Astrocyte of the spinal cord (primary cell): ENCODE measurements around the gene WDR45.
A peak's percentile ranks its signal among the peaks of the same experiment; 100 is the strongest.

ENCODE experiments used
- DNase-seq: peaks from one replicate; pipeline ENCODE4 v3.0.0; 2011; ENCODE audit warnings: low read depth, low spot score
- H3K4me3 ChIP-seq: 2 replicates; pipeline ENCODE4 v1.5.1; 2011; ENCODE audit warnings: low read depth, mild to moderate bottlenecking, low read length, moderate library complexity
- CTCF ChIP-seq: IDR thresholded peaks from 2 replicates; pipeline ENCODE4 v1.5.1; 2012; ENCODE audit warnings: low read depth, mild to moderate bottlenecking, low read length, inconsistent platforms
- in situ Hi-C: cut with HindIII; loops from 2 replicates; pipeline ENCODE4 v1.10.0; 2017; ENCODE audit warnings: low sequenced_read_pairs

WDR45 gene

GRCh38 chrX:49061916-49062315, 17.8 kb downstream of the WDR45 start:
- no peak for DNase-seq
- in situ Hi-C loops: no loop called here
- no peak for TF ChIP-seq CTCF

GRCh38 chrX:49061490-49061889, 18.2 kb downstream of the WDR45 start:
- H3K4me3 ChIP-seq: no peak overlapping the region
- TF ChIP-seq CTCF: no peak
- in situ Hi-C loops: no loop called here
- no peak for DNase-seq

More at GRCh38 chrX:49061916-49062315, 17.8 kb downstream of the WDR45 start:
- H3K4me3 ChIP-seq: no peak overlapping the region

DNA sequence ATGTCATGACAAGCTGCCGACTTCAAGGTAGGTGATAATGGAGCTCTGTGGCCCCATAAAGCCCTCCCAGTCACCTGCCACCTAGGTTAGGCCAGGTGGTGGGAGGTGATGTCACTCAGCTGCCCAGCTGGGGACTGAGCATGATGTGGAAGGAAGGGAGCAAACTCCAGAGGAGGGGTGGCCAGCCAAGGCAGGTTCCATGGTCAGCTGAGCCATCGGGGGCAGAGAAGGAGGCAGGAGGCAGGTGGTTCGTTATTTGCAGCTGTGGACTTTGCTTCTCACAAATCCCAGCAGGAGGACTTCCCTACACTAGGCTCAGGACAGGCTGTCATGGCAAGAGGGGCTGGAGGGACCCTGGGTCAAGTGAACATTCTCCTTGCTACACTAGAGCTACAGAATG, 18.8 kb downstream of the WDR45 start:
- TF ChIP-seq CTCF: no peak
- in situ Hi-C loops: no loop called here
- no peak overlapping the region for H3K4me3 ChIP-seq
- no peak for DNase-seq

DNA sequence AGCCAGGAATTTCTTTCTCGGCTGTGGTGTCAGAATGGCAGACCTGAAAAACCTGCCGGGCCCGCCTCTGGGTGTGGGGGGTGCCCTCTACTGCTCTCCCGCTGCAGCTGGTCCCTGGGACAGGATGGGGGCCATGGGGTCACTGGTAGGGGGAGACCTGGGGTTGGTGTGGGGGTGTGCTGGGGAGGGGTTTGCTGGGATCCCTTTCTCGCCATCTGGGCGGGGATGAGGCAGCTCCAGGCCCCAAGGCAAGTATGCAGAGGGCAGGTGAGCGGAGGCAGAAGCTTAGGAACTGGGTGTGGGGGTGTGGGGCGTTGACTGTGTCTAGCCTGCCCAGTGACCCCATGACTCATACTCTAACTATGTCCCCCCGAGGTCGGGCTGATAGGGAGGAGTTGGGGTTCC, 20.0 kb downstream of the WDR45 start:
- in situ Hi-C loops: no loop called here
- no peak overlapping the region for H3K4me3 ChIP-seq
- no peak for DNase-seq
- no peak for TF ChIP-seq CTCF

GRCh38 chrX:49059201-49059600, 20.5 kb downstream of the WDR45 start:
- no peak for TF ChIP-seq CTCF
- no peak overlapping the region for H3K4me3 ChIP-seq
- DNase-seq: no peak
- in situ Hi-C loops: no loop called here

- no peak for TF ChIP-seq CTCF
- H3K4me3 ChIP-seq: no peak within 1 kb of the TSS
- no peak for DNase-seq
- in situ Hi-C loops: no loop called here
Observed at GRCh38 chrX:49058794-49059193, 20.9 kb downstream of the WDR45 start, which contains the start of gene CCDC120. Gene CCDC120, plus strand, starts transcription at chrX:49058999. Its CDS starts 3,043 bp downstream, at chrX:49062042.

DNA sequence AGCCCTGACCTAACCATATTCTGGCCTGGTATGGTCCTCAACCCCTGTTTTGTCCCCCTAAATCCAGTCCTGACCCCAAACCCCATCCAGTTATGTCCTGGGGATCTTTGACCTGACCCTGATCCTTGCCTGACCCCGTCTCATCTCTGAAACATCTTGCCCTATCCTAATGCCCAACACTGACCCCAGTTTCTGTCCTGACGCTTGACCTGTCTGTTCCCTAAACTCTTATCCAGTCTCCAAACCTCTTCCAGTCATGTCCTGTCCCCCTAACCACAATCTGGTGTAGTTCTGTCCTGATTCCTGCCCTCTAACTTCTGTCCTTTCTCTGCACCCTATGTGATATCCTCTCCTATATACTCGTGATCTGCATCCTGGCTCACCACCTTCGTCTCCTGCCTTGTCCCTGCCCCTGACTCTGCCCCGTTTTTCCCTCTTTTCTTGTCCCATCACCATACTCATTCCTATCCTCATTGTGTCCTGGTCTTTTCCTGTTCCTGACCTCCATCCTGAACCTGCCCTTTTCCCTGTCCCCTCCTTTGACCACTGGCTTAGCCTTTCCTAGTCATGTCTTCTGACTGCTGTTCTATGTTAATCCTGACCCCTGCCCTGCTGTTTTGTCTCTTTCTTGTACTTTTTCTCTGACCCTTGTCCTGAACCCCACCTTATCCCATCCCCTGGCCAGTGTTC, 25.5 kb downstream of the WDR45 start:
- H3K4me3 ChIP-seq: peak overlapping the region; percentile 45
- in situ Hi-C loops: no loop called here
- no peak for TF ChIP-seq CTCF
- no peak for DNase-seq
